Bronchial epithelial cell (primary cell): ENCODE results near the gene AUTS2. TPM values are rescaled to one million over a fixed set of nuclear protein-coding genes. Genes with fewer than 3 reads are reported as not detected.

ENCODE experiments used
- DNase-seq: peaks from one replicate; pipeline ENCODE4 v3.0.0-alpha.2; 2010; ENCODE audit warnings: low read depth
- FAIRE-seq: peaks from 2 replicates; lab custom pipeline; 2011; peaks lifted over from hg19 to GRCh38; lab: Jason Lieb, UNC
- H3K27me3 ChIP-seq: 2 replicates; pipeline ENCODE4 v1.5.1; 2011; ENCODE audit warnings: low read length; ENCODE audit not compliant: control insufficient read depth, insufficient read depth
- H3K36me3 ChIP-seq: 2 replicates; pipeline ENCODE4 v1.5.1; 2011; ENCODE audit warnings: low read length; ENCODE audit not compliant: control insufficient read depth, insufficient read depth
- H3K4me3 ChIP-seq: 2 replicates; pipeline ENCODE4 v1.5.1; 2011; ENCODE audit warnings: mild to moderate bottlenecking, low read depth, low read length, control low read depth
- total RNA-seq: library from RNA; depleted of rRNA; stranded (reverse); fragments of >200 nt; gene quantifications from 2 replicates; pipeline ENCODE4 v1.2.1, GENCODE V29; 2014
- TF ChIP-seq, protein P1 (sequence below): IDR thresholded peaks from 2 replicates; pipeline ENCODE4 v1.5.1; 2011; ENCODE audit warnings: mild to moderate bottlenecking, moderate library complexity, low read length, control low read depth, inconsistent platforms; ENCODE audit not compliant: insufficient read depth, severe bottlenecking

The AUTS2 gene
- total RNA-seq, 1 donor from 2014 or later, result 9.5 TPM

GRCh38 chr7:69645683-69646082 lies 47.4 kb downstream of the AUTS2 start:
- Histone ChIP-seq H3K27me3 (no peaks in the 10 kb centered on the region), H3K4me3 (no peak overlapping the region), H3K36me3 (no peaks in the 10 kb centered on the region)
- DNase-seq (no peak), FAIRE-seq (no peak)
- TF ChIP-seq, protein P1, sequence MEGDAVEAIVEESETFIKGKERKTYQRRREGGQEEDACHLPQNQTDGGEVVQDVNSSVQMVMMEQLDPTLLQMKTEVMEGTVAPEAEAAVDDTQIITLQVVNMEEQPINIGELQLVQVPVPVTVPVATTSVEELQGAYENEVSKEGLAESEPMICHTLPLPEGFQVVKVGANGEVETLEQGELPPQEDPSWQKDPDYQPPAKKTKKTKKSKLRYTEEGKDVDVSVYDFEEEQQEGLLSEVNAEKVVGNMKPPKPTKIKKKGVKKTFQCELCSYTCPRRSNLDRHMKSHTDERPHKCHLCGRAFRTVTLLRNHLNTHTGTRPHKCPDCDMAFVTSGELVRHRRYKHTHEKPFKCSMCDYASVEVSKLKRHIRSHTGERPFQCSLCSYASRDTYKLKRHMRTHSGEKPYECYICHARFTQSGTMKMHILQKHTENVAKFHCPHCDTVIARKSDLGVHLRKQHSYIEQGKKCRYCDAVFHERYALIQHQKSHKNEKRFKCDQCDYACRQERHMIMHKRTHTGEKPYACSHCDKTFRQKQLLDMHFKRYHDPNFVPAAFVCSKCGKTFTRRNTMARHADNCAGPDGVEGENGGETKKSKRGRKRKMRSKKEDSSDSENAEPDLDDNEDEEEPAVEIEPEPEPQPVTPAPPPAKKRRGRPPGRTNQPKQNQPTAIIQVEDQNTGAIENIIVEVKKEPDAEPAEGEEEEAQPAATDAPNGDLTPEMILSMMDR, result no peak

- TF ChIP-seq, protein P1, result no peak
- Histone ChIP-seq H3K4me3 (no peak overlapping the region), H3K27me3 (no peaks in the 10 kb centered on the region), H3K36me3 (no peaks in the 10 kb centered on the region)
- FAIRE-seq (no peak), DNase-seq (peak; percentile 2)
Observed at GRCh38 chr7:69651101-69651590, 52.9 kb downstream of the AUTS2 start.

DNA sequence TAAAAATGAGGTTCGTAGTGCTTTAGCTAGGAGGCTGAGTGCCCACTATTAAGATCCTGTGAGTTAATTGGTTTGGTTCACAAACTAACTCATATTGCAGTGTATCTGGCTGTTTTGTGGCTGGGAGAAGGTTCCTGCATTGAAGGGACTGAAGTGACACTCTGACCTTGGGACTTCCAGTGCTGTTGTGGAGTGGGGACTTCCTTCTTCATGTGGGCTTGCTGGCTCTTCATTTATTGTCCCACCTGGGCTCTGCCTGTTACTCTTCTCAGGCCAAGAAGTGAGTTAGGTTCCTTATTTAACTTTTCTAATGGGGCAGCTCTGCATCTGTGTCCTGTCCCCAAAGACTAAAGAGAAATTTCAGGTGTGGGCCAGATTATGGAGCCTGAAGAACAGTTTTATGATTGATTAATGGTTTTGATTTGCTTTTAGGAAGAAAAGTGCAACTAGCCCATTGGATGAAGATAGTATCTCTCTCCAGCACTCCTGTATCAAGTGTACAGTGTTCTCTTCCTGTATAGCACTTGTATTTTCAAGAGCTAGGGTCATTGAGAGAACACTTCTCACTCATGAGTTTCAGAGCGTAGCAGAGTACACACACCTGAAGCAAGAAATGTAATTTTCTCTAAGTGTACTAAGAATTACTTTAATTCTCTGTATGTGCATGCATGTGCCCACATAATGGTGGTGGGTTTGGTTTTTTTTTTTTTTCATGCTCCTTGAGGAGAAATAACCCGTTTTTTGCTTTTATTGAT lies 54.8 kb downstream of the AUTS2 start:
- Histone ChIP-seq H3K27me3 (no peaks in the 10 kb centered on the region), H3K4me3 (no peak overlapping the region), H3K36me3 (no peaks in the 10 kb centered on the region)
- FAIRE-seq, result no peak
- no peak for DNase-seq
- TF ChIP-seq, protein P1, result no peak

DNA sequence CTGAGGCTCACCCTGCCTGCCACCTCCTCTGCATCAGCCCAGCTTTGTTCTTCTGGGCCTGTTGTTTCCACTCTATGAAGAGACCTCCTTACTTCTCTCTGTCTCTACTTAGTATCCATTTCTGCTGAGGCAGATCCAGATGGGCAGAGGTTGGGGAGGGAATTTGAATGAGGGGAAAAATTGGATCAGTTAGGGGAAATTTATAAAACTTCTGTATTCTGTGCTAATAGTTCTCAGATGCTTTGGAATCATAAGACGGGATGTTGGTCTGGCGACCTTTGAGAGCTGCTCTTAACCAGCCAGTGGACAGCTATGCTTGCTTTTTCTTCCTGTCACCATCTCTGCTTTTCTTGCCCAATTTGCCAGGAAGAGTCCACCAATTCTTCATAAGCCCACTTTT lies 55.5 kb downstream of the AUTS2 start:
- FAIRE-seq, result no peak
- Histone ChIP-seq H3K36me3 (no peaks in the 10 kb centered on the region), H3K27me3 (no peaks in the 10 kb centered on the region), H3K4me3 (no peak overlapping the region)
- TF ChIP-seq, protein P1, result no peak
- no peak for DNase-seq

- H3K36me3 ChIP-seq, result no peaks in the 10 kb centered on the region
- peak; percentile 1 for DNase-seq
- no peaks in the 10 kb centered on the region for H3K27me3 ChIP-seq
- no peak overlapping the region for H3K4me3 ChIP-seq
- TF ChIP-seq, protein P1, result no peak
- FAIRE-seq, result peak; percentile 47
Observed at GRCh38 chr7:69654381-69654780, 56.1 kb downstream of the AUTS2 start.
